Measurements from ENCODE around the gene CXorf38. TPM values are rescaled to one million over a fixed set of nuclear protein-coding genes. Genes with fewer than 3 reads are reported as not detected.

The CXorf38 gene
- total RNA-seq, 2 donors from 2014 or later, result 8.2 to 9.1 TPM

DNA sequence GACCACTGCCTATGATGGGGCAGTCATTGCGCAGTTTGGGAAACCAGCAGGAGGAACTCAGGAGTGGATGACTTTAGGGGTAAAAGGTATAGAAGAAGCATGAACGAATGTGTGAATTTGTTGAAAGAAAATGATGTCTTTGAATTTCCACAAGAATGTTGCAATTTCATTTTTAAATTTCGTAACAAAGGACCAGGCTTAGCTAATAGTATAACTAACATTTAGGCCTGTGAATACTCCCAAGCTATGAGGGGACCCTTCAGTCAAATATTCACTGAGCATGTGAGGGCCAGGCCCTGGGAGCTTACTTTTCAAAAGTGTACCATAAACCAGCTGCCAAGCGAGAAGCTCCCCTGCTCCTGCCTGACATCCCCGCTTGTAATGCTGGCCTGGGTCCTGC lies 18.9 kb downstream of the CXorf38 start:
- TF ChIP-seq, protein P1, sequence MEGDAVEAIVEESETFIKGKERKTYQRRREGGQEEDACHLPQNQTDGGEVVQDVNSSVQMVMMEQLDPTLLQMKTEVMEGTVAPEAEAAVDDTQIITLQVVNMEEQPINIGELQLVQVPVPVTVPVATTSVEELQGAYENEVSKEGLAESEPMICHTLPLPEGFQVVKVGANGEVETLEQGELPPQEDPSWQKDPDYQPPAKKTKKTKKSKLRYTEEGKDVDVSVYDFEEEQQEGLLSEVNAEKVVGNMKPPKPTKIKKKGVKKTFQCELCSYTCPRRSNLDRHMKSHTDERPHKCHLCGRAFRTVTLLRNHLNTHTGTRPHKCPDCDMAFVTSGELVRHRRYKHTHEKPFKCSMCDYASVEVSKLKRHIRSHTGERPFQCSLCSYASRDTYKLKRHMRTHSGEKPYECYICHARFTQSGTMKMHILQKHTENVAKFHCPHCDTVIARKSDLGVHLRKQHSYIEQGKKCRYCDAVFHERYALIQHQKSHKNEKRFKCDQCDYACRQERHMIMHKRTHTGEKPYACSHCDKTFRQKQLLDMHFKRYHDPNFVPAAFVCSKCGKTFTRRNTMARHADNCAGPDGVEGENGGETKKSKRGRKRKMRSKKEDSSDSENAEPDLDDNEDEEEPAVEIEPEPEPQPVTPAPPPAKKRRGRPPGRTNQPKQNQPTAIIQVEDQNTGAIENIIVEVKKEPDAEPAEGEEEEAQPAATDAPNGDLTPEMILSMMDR (IDR thresholded peaks at IDR 0.05), result no peak
- Histone ChIP-seq H3K4me3 (no peak overlapping the region), H3K36me3 (peaks cover 31% of the 10 kb centered on the region), H3K27me3 (peaks cover 0 to 5% of the 10 kb centered on the region in 2 donors), H3K27ac (no peak overlapping the region), H3K9me3 (no peaks in the 10 kb centered on the region), H3K4me1 (no peaks in the 10 kb centered on the region)
- DNase-seq (ENCODE audit: low spot score), result no peak

DNA sequence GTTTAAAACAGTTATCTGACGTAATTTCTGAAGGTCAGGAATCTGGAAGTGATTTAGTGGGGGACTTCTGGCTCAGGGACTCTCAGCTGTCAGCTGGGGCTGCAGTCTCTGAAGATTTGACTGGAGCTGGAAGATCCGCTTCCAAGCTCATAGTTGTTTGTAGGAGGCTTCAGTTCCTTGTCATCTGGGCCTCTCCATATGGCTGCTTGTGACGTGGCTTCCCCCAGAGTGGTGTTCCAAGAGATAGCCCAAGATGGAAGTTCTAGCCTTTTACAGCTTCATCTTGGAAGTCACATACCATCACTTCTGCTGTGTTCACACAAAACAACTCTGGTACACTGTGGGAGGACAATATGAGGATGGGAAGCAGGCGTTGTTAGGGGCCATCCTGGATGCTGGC lies 22.1 kb downstream of the CXorf38 start:
- H3K27me3 ChIP-seq, result peaks cover 0 to 5% of the 10 kb centered on the region in 2 donors
- H3K4me1 ChIP-seq, result no peaks in the 10 kb centered on the region
- peaks cover 13% of the 10 kb centered on the region for H3K36me3 ChIP-seq
- DNase-seq (ENCODE audit: low spot score), result no peak
- no peak overlapping the region for H3K4me3 ChIP-seq
- no peaks in the 10 kb centered on the region for H3K9me3 ChIP-seq
- TF ChIP-seq, protein P1 (IDR thresholded peaks at IDR 0.05), result no peak
- no peak overlapping the region for H3K27ac ChIP-seq

DNA sequence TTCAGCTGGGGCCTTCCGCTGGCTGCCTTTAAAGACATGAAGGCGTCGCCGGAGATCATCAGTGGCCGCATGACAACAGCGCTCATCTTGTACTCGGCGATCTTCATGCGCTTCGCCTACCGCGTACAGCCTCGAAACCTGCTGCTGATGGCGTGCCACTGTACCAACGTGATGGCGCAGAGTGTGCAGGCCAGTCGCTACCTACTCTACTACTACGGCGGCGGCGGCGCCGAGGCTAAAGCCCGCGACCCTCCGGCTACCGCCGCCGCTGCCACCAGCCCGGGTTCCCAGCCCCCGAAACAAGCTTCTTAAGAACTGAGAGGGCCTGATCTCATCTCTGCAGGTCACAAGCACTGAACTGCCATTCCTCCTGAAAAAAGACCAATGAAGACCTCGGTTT lies 23.7 kb downstream of the CXorf38 start:
- Histone ChIP-seq H3K4me3 (no peak overlapping the region), H3K9me3 (no peaks in the 10 kb centered on the region), H3K27me3 (peaks cover 0 to 5% of the 10 kb centered on the region in 2 donors), H3K4me1 (no peaks in the 10 kb centered on the region), H3K36me3 (no peaks in the 10 kb centered on the region), H3K27ac (no peak overlapping the region)
- TF ChIP-seq, protein P1 (IDR thresholded peaks at IDR 0.05), result no peak
- no peak for DNase-seq (ENCODE audit: low spot score)

DNA sequence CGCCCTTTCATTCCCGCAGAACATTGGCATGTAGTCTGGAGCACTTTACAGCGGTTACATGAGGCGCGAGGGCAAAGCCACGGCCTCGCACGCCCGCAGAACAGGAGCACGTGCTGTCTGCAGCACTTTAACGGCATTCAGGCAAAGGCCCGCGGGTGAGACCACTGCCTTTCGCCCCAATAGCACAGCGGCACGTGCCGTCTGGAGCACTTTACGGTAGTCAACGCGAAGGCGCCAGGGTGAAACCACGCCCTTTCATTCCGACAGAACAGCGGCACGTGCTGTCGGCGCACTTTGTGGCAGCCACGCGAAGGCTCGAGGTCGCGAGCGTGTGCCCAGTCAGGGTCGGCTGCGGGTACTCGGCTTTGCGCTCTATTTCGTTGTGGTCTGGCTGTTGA lies 24.2 kb downstream of the CXorf38 start, which contains the start of gene MPC1L:
Gene MPC1L, plus strand, starts transcription at position 290 of the 398 bp plus-strand sequence. CDS start 138 bp downstream, outside the sequence.
- Histone ChIP-seq H3K4me1 (no peaks in the 10 kb centered on the region), H3K27ac (no peak within 1 kb of the TSS), H3K27me3 (peaks cover 0 to 5% of the 10 kb centered on the region in 2 donors), H3K9me3 (no peaks in the 10 kb centered on the region), H3K4me3 (no peak within 1 kb of the TSS), H3K36me3 (no peaks in the 10 kb centered on the region)
- TF ChIP-seq, protein P1 (IDR thresholded peaks at IDR 0.05), result no peak
- DNase-seq (ENCODE audit: low spot score), result no peak

DNA sequence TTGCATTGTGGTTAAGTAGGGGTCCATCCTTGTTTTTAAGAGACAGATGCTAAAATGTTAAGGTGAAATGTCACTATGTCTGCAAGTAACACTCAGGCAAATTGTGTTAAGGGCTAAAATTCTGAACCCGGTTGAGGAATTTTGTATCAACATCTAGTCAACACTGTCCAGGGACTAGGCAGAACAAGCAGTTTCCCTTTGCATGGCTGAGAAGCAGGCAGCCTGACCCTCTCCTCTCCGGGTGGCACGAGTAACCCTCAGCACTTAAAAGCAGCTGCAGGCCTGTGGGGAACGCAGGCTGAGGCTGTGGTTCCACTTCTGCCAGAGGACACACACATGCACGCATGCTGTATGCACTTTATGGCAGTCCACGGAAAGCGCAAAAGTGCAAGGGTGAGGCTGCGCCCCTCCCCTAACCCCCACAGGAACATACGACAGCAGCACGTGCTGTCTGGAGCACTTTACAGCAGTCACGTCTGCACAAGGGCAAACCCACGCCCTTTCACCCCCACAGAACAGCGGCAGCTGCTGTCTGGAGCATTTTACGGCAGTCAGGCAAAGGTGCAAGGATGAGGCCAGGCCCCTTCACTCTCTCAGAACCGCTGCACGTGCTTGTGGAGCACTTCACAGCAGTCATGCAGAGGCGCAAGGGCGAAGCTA lies 24.8 kb downstream of the CXorf38 start:
- no peak overlapping the region for H3K27ac ChIP-seq
- H3K4me1 ChIP-seq, result no peaks in the 10 kb centered on the region
- H3K27me3 ChIP-seq, result peaks cover 0 to 5% of the 10 kb centered on the region in 2 donors
- no peak overlapping the region for H3K4me3 ChIP-seq
- TF ChIP-seq, protein P1 (IDR thresholded peaks at IDR 0.05), result no peak
- H3K36me3 ChIP-seq, result no peaks in the 10 kb centered on the region
- H3K9me3 ChIP-seq, result no peaks in the 10 kb centered on the region
- DNase-seq (ENCODE audit: low spot score), result no peak

DNA sequence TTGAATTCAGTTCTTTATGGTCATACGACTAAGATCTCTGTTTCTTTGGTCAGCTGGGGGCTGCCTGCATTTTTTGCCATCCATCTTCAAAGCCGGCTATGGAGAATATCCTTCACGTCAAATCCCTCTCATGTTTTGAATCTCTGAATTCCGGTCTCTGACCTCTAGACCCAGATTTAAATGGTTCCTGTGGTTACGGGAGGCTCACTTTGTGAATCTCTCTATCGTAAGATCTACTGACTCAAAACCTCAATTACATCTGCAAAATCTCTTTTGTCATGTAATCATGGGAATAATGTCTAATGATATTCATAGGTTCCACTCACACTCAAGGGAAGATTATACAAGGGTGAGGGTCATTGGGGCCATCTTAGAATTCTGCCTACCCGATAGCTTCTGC lies 29.8 kb downstream of the CXorf38 start:
- no peaks in the 10 kb centered on the region for H3K36me3 ChIP-seq
- DNase-seq (ENCODE audit: low spot score), result no peak
- H3K4me3 ChIP-seq, result no peak overlapping the region
- no peak overlapping the region for H3K27ac ChIP-seq
- H3K9me3 ChIP-seq, result no peaks in the 10 kb centered on the region
- no peaks in the 10 kb centered on the region for H3K27me3 ChIP-seq
- TF ChIP-seq, protein P1 (IDR thresholded peaks at IDR 0.05), result no peak
- H3K4me1 ChIP-seq, result no peaks in the 10 kb centered on the region

All from right atrium auricular region (tissue), 2 donors.